Hepatocyte (in vitro differentiated cells): ENCODE measurements around the gene EPN1.

ENCODE experiments used
- CTCF ChIP-seq: fragments of 200-600 bp; sonication (generic); IDR thresholded peaks from 2 replicates; pipeline ENCODE4 v1.5.1; 2016; ENCODE audit warnings: antibody characterized with exemption, mild to moderate bottlenecking; ENCODE audit not compliant: poor library complexity
- EZH2 ChIP-seq: fragments of 200-600 bp; sonication (generic); IDR thresholded peaks from 2 replicates; pipeline ENCODE4 v1.6.1; 2016; ENCODE audit warnings: antibody characterized with exemption, mild to moderate bottlenecking, borderline replicate concordance

- TF ChIP-seq CTCF: no peak
- no peak for TF ChIP-seq EZH2
Observed at GRCh38 chr19:55686311-55687050, 11.5 kb downstream of the EPN1 start.
